ENCODE data around the gene PCSK6.
A peak's percentile ranks its signal among the peaks of the same experiment; 100 is the strongest.

PCSK6 gene

DNA sequence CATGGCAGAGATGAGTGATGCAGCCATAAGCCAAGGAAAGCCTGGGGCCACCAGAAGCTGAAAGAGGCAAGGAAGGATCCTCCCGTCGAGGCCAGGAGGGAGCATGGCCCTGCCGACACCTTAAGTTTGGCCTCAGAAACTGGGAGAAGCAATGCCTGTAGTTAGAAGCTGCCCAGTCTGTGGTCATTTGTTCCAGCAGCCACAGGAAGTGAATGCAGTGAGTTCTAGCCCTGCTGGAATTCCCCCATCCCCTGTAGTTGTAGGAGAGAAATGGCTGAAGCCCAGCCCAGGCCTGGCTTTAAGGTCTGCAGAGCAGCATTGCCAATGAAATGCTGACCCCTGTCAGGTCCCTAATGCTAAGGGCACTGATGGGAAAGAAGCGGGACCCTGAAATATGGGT, 225.5 kb downstream of the PCSK6 start:
- ChIA-PET CTCF (interaction anchor here (4.8 to 6.1 kb wide), 3 partner anchors 176 to 256 kb away, joined by 41 to 60 read pairs (median 43); no protein-coding TSS in a partner anchor), POLR2A (no interaction called here)
- no peak for DNase-seq (ENCODE audit: low read depth, low spot score)

DNA sequence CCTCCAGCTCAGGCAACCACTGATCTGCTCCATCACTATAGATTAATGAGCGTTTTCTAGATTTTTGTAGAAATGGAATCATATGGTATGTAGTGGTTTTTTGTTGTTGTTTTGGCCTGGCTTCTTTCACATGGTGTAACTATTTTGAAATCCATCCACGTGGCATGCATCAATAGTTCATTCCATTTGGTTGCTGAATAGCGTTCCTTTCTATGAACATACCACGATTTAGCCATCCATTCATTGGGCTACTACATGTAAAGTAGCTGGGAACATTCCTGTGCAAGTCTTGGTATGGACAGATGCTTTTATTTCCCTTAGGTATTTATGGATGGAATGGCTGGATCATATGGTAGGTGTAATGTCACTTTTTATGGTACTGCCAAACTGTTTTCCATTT, 227.0 kb downstream of the PCSK6 start:
- ChIA-PET POLR2A (no interaction called here), CTCF (interaction anchor here (0.8 to 6.1 kb wide), 8 partner anchors 8 to 345 kb away, joined by 3 to 60 read pairs (median 4); no protein-coding TSS in a partner anchor)
- TF ChIP-seq, protein P1, sequence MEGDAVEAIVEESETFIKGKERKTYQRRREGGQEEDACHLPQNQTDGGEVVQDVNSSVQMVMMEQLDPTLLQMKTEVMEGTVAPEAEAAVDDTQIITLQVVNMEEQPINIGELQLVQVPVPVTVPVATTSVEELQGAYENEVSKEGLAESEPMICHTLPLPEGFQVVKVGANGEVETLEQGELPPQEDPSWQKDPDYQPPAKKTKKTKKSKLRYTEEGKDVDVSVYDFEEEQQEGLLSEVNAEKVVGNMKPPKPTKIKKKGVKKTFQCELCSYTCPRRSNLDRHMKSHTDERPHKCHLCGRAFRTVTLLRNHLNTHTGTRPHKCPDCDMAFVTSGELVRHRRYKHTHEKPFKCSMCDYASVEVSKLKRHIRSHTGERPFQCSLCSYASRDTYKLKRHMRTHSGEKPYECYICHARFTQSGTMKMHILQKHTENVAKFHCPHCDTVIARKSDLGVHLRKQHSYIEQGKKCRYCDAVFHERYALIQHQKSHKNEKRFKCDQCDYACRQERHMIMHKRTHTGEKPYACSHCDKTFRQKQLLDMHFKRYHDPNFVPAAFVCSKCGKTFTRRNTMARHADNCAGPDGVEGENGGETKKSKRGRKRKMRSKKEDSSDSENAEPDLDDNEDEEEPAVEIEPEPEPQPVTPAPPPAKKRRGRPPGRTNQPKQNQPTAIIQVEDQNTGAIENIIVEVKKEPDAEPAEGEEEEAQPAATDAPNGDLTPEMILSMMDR (IDR thresholded peaks at IDR 0.05; ENCODE audit: insufficient read depth, low read length, missing control alignments) = no peak
- no peak for DNase-seq (ENCODE audit: low read depth, low spot score)
- H3K4me3 ChIP-seq (ENCODE audit: low read depth, low read length) = no peak overlapping the region

More for the DNA sequence above, 225.5 kb downstream of the PCSK6 start:
- TF ChIP-seq, protein P1 (IDR thresholded peaks at IDR 0.05; ENCODE audit: insufficient read depth, low read length, missing control alignments) = no peak
- H3K4me3 ChIP-seq (ENCODE audit: low read depth, low read length) = no peak overlapping the region

GRCh38 chr15:101258238-101259144, 231.0 kb downstream of the PCSK6 start:
- TF ChIP-seq, protein P1 (IDR thresholded peaks at IDR 0.05; ENCODE audit: insufficient read depth, low read length, missing control alignments) = peak; percentile 62
- H3K4me3 ChIP-seq (ENCODE audit: low read depth, low read length) = no peak overlapping the region
- POLR2A ChIA-PET = no interaction called here
- DNase-seq (ENCODE audit: low read depth, low spot score) = no peak
- CTCF ChIA-PET = interaction anchor here (0.6 to 11.9 kb wide), 34 partner anchors 9 to 648 kb away, joined by 3 to 278 read pairs (median 4); no protein-coding TSS in a partner anchor

DNA sequence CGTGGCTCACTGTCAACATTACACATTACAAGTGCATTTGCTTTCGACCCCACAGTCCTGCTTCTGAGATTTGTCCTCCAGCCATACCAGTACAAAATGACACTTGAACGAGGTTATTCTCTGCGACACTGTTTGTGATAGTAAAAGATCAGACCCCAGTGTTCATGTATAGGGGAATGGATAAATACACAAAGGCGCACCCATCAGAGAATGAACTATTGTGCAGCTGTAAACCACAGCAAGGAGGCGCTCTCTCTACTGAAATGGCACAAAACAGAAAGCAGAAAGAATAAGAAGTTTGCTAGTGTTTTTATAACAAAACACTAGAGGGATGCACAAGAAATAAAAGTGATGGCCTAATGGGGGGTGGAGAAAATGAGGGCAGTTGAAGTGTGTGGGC, 232.8 kb downstream of the PCSK6 start:
- ChIA-PET POLR2A (no interaction called here), CTCF (interaction anchor here (1.1 to 11.9 kb wide), 7 partner anchors 124 to 338 kb away, joined by 3 to 278 read pairs (median 20); partner anchors contain the start of gene LRRK1)
- DNase-seq (ENCODE audit: low read depth, low spot score) = no peak
- no peak overlapping the region for H3K4me3 ChIP-seq (ENCODE audit: low read depth, low read length)
- TF ChIP-seq, protein P1 (IDR thresholded peaks at IDR 0.05; ENCODE audit: insufficient read depth, low read length, missing control alignments) = no peak

- TF ChIP-seq, protein P1 (IDR thresholded peaks at IDR 0.05; ENCODE audit: insufficient read depth, low read length, missing control alignments) = no peak
- ChIA-PET CTCF (interaction anchor here (0.8 to 11.9 kb wide), 13 partner anchors 9 to 339 kb away, joined by 3 to 278 read pairs (median 3); partner anchors contain the start of gene LRRK1), POLR2A (interaction anchor here (0.5 kb wide), 1 partner anchor 131 kb away, joined by 3 read pairs; no protein-coding TSS in a partner anchor)
- H3K4me3 ChIP-seq (ENCODE audit: low read depth, low read length) = no peak overlapping the region
- DNase-seq (ENCODE audit: low read depth, low spot score) = no peak
These were observed 233.8 kb downstream of the PCSK6 start for GRCh38 chr15:101255615-101256241.

DNA sequence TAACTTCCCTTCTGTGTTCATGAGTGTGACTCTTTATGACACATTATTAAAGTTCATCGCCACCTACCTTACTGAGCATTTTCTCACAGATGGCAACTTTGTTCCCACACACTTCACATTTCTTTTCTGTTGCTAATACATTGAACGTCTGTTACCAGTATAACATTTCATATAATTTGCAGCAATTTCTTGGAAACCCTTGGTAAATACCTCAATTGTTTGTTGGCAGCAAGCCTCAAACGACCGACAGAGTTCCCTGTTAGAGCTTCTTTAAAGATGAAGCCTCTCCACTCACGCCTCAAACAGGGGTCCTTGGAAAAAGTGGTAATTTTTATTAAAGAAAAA, 234.5 kb downstream of the PCSK6 start:
- ChIA-PET CTCF (interaction anchor here (0.7 to 11.9 kb wide), 13 partner anchors 8 to 338 kb away, joined by 3 to 278 read pairs (median 3); partner anchors contain the start of gene LRRK1), POLR2A (interaction anchor here (0.5 kb wide), 1 partner anchor 130 kb away, joined by 3 read pairs; no protein-coding TSS in a partner anchor)
- TF ChIP-seq, protein P1 (IDR thresholded peaks at IDR 0.05; ENCODE audit: insufficient read depth, low read length, missing control alignments) = no peak
- no peak for DNase-seq (ENCODE audit: low read depth, low spot score)
- H3K4me3 ChIP-seq (ENCODE audit: low read depth, low read length) = no peak overlapping the region

Measured in AG04449 (cell line).